Measurements from ENCODE around the gene OXT.
"Not testable (repeated sequence)": the region's sequence is repeated elsewhere in the genome, so short reads cannot be mapped to it uniquely, and the experiment has no call there.

Gene OXT

DNA sequence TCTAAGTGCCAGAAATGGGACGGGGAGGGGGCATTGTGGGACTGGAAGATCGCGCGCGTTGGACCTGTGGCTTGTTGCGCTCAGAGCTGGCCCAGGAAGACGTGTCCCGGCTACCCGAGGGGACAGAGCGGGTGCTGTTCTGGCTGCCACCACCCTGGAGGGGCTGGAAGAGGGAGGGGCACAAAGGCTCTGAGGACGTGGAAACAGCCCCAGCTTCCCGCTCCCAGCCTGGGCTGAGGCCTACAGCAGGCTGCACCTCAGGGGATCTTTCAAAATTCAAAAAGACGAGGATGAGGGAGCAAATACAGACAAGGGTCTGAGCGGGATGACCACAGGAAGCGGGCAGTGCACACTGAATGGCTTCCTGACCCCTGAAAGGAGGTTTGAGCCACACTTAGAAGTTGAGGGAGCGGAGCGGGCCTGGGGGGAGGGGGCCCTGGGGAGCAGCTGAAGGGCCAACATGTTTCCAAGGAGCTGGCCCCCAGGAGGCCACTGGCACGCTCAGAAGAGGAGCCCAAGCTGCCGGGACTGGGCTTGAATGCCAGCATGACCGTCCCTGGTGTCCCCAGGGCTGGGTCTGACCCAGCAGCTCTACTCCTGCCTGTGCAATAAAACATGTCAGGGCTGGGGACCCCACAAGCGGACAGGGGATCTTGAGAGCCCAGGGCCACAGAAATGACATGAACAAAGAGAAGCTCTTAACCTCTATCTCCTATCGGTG is 1.3 kb downstream of the OXT start:
- H3K27me3 ChIP-seq (ENCODE audit: control insufficient read depth, insufficient read depth, low read length, poor library complexity, severe bottlenecking), result peaks cover 34% of the 10 kb centered on the region
- H3K4me1 ChIP-seq (ENCODE audit: control insufficient read depth, insufficient read depth, low read length), result peaks cover 9% of the 10 kb centered on the region
- H3K27ac ChIP-seq (ENCODE audit: insufficient read depth, low read depth, low read length, poor library complexity, severe bottlenecking), result no peak overlapping the region
- H3K4me3 ChIP-seq (ENCODE audit: insufficient read depth, low read depth, low read length), result no peak overlapping the region
- no peaks in the 10 kb centered on the region for H3K9me3 ChIP-seq (ENCODE audit: control insufficient read depth, low read length)
- H3K36me3 ChIP-seq (ENCODE audit: control insufficient read depth, insufficient read depth, low read length), result no peaks in the 10 kb centered on the region
- 81 to 85% methylated on average over 22 of the region's 22 CpGs for WGBS, 2 experiments

- not testable (repeated sequence) for H3K4me1 ChIP-seq (ENCODE audit: control insufficient read depth, insufficient read depth, low read length); H3K36me3 ChIP-seq (ENCODE audit: control insufficient read depth, insufficient read depth, low read length); H3K4me3 ChIP-seq (ENCODE audit: insufficient read depth, low read depth, low read length); H3K9me3 ChIP-seq (ENCODE audit: control insufficient read depth, low read length); H3K27ac ChIP-seq (ENCODE audit: insufficient read depth, low read depth, low read length, poor library complexity, severe bottlenecking)
- peaks cover 39% of the 10 kb centered on the region for H3K27me3 ChIP-seq (ENCODE audit: control insufficient read depth, insufficient read depth, low read length, poor library complexity, severe bottlenecking)
- WGBS, 2 experiments, result 90 to 95% methylated on average over 8 of the region's 8 CpGs
Measured at GRCh38 chr20:3073251-3073643, 1.8 kb downstream of the OXT start.

DNA sequence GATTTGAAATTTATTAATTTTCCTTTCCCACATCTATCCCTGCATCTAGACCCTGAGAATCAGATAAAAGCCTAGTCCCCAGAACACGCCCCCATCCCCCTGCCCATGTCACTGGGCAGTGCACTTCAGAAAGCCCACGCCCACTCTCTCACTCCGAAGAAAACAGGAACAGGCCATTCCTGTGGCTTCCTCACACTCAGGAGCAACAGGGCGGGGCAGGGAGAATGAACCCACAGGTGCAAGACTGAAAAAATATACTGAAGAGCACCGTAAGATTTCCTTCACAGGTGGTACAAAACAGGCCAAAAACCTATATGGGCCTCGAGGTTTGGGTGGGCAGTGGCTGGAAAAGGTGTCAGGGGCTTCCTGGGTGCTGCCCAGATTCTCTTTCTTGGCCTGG is 3.4 kb downstream of the OXT start:
- WGBS, 2 experiments, result 91% methylated on average over 6 of the region's 6 CpGs
- no peaks in the 10 kb centered on the region for H3K36me3 ChIP-seq (ENCODE audit: control insufficient read depth, insufficient read depth, low read length)
- no peak overlapping the region for H3K27ac ChIP-seq (ENCODE audit: insufficient read depth, low read depth, low read length, poor library complexity, severe bottlenecking)
- H3K27me3 ChIP-seq (ENCODE audit: control insufficient read depth, insufficient read depth, low read length, poor library complexity, severe bottlenecking), result peaks cover 43% of the 10 kb centered on the region
- no peaks in the 10 kb centered on the region for H3K9me3 ChIP-seq (ENCODE audit: control insufficient read depth, low read length)
- peaks cover 9% of the 10 kb centered on the region for H3K4me1 ChIP-seq (ENCODE audit: control insufficient read depth, insufficient read depth, low read length)
- H3K4me3 ChIP-seq (ENCODE audit: insufficient read depth, low read depth, low read length), result no peak overlapping the region

GRCh38 chr20:3075315-3075714 is 3.9 kb downstream of the OXT start:
- not testable (repeated sequence) for H3K27ac ChIP-seq (ENCODE audit: insufficient read depth, low read depth, low read length, poor library complexity, severe bottlenecking); H3K9me3 ChIP-seq (ENCODE audit: control insufficient read depth, low read length); H3K4me1 ChIP-seq (ENCODE audit: control insufficient read depth, insufficient read depth, low read length); H3K4me3 ChIP-seq (ENCODE audit: insufficient read depth, low read depth, low read length); H3K36me3 ChIP-seq (ENCODE audit: control insufficient read depth, insufficient read depth, low read length)
- 91 to 96% methylated on average over 6 of the region's 6 CpGs for WGBS, 2 experiments
- H3K27me3 ChIP-seq (ENCODE audit: control insufficient read depth, insufficient read depth, low read length, poor library complexity, severe bottlenecking), result peaks cover 47% of the 10 kb centered on the region

DNA sequence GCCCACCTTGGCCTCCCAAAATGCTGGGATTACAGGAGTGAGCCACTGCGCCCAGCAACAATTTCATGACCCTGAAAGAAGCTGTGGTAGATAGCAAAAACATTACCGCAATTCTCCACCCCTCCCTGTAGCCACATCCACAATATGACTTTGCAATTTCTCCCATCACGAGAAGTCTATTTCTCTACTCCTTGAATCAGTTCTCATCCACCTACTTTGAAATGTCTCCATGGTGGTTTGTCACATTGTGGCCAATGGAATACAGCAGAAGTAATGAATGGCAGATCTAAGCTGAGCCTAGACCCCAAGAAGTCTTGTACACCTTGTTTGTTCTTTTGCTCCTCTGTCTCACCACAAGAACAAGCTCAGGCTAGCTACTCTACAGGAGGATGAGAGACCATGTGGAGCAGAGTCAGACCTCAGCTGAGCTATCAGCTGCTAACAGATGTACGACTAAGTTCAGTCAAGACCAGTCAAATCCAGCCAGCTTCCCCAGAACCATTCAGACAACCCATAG is 6.3 kb downstream of the OXT start:
- Histone ChIP-seq H3K27me3 (ENCODE audit: control insufficient read depth, insufficient read depth, low read length, poor library complexity, severe bottlenecking) (peaks cover 48% of the 10 kb centered on the region), H3K4me3 (ENCODE audit: insufficient read depth, low read depth, low read length) (no peak overlapping the region), H3K9me3 (ENCODE audit: control insufficient read depth, low read length) (no peaks in the 10 kb centered on the region), H3K27ac (ENCODE audit: insufficient read depth, low read depth, low read length, poor library complexity, severe bottlenecking) (no peak overlapping the region), H3K4me1 (ENCODE audit: control insufficient read depth, insufficient read depth, low read length) (peaks cover 4% of the 10 kb centered on the region), H3K36me3 (ENCODE audit: control insufficient read depth, insufficient read depth, low read length) (no peaks in the 10 kb centered on the region)
- WGBS, 2 experiments, result 90 to 96% methylated on average over 4 of the region's 4 CpGs

GRCh38 chr20:3080939-3081388 is 9.5 kb downstream of the OXT start:
- 89 to 94% methylated on average over 6 of the region's 6 CpGs for WGBS, 2 experiments
- H3K27ac ChIP-seq (ENCODE audit: insufficient read depth, low read depth, low read length, poor library complexity, severe bottlenecking), result no peak overlapping the region

DNA sequence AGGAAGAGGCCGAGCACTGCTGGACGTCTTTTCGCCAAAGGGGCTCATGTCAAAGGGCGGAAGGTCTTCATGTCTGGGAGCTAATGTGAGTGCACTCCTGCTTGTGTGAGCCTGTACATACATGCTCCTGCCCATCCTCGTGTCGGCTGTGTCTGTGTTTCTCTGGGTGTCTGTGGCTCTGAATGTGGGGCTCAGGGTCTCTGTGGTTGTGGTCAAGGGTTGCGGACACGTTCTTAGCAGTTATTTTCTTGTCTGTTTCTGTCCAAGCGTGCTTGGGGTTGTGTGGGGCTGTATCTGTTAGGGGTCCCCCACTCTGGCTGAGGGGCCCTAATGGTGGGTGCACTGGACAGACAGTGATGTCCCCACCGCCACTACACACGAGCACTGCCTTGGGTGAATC is 10.2 kb downstream of the OXT start:
- Histone ChIP-seq H3K4me1 (ENCODE audit: control insufficient read depth, insufficient read depth, low read length) (no peaks in the 10 kb centered on the region), H3K27ac (ENCODE audit: insufficient read depth, low read depth, low read length, poor library complexity, severe bottlenecking) (no peak overlapping the region), H3K36me3 (ENCODE audit: control insufficient read depth, insufficient read depth, low read length) (no peaks in the 10 kb centered on the region), H3K4me3 (ENCODE audit: insufficient read depth, low read depth, low read length) (no peak overlapping the region), H3K27me3 (ENCODE audit: control insufficient read depth, insufficient read depth, low read length, poor library complexity, severe bottlenecking) (peaks cover 61% of the 10 kb centered on the region), H3K9me3 (ENCODE audit: control insufficient read depth, low read length) (no peaks in the 10 kb centered on the region)
- 93% methylated on average over 11 of the region's 11 CpGs for WGBS, 2 experiments

More at GRCh38 chr20:3080939-3081388, 9.5 kb downstream of the OXT start:
- Histone ChIP-seq H3K9me3 (ENCODE audit: control insufficient read depth, low read length) (no peaks in the 10 kb centered on the region), H3K27me3 (ENCODE audit: control insufficient read depth, insufficient read depth, low read length, poor library complexity, severe bottlenecking) (peaks cover 61% of the 10 kb centered on the region), H3K36me3 (ENCODE audit: control insufficient read depth, insufficient read depth, low read length) (no peaks in the 10 kb centered on the region), H3K4me1 (ENCODE audit: control insufficient read depth, insufficient read depth, low read length) (no peaks in the 10 kb centered on the region), H3K4me3 (ENCODE audit: insufficient read depth, low read depth, low read length) (no peak overlapping the region)

DNA sequence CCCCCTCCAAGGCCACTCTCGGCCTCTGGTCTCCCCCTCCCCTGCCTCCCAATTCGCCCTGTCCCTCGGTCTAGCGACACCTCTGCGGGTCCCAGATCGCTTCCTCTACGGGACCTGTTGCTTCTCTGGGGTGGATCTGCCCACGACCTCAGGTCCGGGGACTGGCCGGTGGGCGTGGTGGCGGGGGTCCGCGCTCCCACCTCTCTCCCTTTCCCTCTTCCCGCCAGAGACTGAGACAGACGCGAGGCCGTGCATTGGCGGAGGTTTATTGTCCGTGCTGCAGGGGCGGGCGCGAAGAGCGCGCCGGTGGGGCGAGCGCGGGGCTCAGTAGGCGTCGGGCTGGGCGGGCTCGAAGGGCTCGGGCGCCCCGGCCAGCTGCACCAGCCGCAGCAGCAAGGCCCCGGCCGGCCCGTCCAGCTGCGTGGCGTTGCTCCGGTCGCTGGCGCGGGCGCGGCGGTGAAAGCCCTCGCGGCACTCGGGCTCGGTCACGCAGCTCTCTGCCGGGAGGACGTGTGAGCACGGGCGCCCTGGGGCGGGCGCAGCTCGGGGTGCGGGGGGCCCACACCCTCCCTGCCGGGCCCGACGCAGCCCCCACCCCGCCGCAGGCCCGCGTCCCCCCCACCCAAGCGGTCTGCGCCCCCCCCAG is 11.0 kb downstream of the OXT start:
- H3K27me3 ChIP-seq (ENCODE audit: control insufficient read depth, insufficient read depth, low read length, poor library complexity, severe bottlenecking), result peaks cover 61% of the 10 kb centered on the region
- 7 to 8% methylated on average over 67 to 71 of the region's 71 CpGs for WGBS, 2 experiments
- H3K4me3 ChIP-seq (ENCODE audit: insufficient read depth, low read depth, low read length), result peak overlapping the region; percentile 16

GRCh38 chr20:3082955-3083952 is 11.8 kb downstream of the OXT start:
- Histone ChIP-seq H3K27ac (ENCODE audit: insufficient read depth, low read depth, low read length, poor library complexity, severe bottlenecking) (no peak overlapping the region), H3K9me3 (ENCODE audit: control insufficient read depth, low read length) (no peaks in the 10 kb centered on the region), H3K36me3 (ENCODE audit: control insufficient read depth, insufficient read depth, low read length) (no peaks in the 10 kb centered on the region), H3K27me3 (ENCODE audit: control insufficient read depth, insufficient read depth, low read length, poor library complexity, severe bottlenecking) (peaks cover 54% of the 10 kb centered on the region), H3K4me3 (ENCODE audit: insufficient read depth, low read depth, low read length) (peak overlapping the region; percentile 13), H3K4me1 (ENCODE audit: control insufficient read depth, insufficient read depth, low read length) (no peaks in the 10 kb centered on the region)
- 16 to 18% methylated on average over 76 of the region's 76 CpGs for WGBS, 2 experiments

More for the DNA sequence above, 11.0 kb downstream of the OXT start:
- no peaks in the 10 kb centered on the region for H3K36me3 ChIP-seq (ENCODE audit: control insufficient read depth, insufficient read depth, low read length)
- no peaks in the 10 kb centered on the region for H3K4me1 ChIP-seq (ENCODE audit: control insufficient read depth, insufficient read depth, low read length)
- no peak overlapping the region for H3K27ac ChIP-seq (ENCODE audit: insufficient read depth, low read depth, low read length, poor library complexity, severe bottlenecking)
- no peaks in the 10 kb centered on the region for H3K9me3 ChIP-seq (ENCODE audit: control insufficient read depth, low read length)

Measured in ectodermal cell (in vitro differentiated cells).